ES-I3 (cell line): ENCODE measurements around the gene TPCN2.
"Not testable (repeated sequence)": the region's sequence is repeated elsewhere in the genome, so short reads cannot be mapped to it uniquely, and the experiment has no call there.

Experiments
- H3K36me3 ChIP-seq: 2 replicates; pipeline ENCODE4 v1.6.1; 2013; ENCODE audit warnings: mild to moderate bottlenecking, low read length, control low read depth, moderate library complexity; ENCODE audit not compliant: insufficient read depth
- H3K4me1 ChIP-seq: 2 replicates; pipeline ENCODE4 v1.6.1; 2013; ENCODE audit warnings: mild to moderate bottlenecking, control low read depth, low read length; ENCODE audit not compliant: insufficient read depth
- H3K9ac ChIP-seq: 2 replicates; pipeline ENCODE4 v1.6.1; 2013; ENCODE audit warnings: low read depth, mild to moderate bottlenecking, low read length, moderate library complexity
- H3K9me3 ChIP-seq: 2 replicates; pipeline ENCODE4 v1.6.1; 2013; ENCODE audit warnings: mild to moderate bottlenecking, low read length, moderate library complexity; ENCODE audit not compliant: control insufficient read depth, insufficient read depth

The TPCN2 gene

DNA sequence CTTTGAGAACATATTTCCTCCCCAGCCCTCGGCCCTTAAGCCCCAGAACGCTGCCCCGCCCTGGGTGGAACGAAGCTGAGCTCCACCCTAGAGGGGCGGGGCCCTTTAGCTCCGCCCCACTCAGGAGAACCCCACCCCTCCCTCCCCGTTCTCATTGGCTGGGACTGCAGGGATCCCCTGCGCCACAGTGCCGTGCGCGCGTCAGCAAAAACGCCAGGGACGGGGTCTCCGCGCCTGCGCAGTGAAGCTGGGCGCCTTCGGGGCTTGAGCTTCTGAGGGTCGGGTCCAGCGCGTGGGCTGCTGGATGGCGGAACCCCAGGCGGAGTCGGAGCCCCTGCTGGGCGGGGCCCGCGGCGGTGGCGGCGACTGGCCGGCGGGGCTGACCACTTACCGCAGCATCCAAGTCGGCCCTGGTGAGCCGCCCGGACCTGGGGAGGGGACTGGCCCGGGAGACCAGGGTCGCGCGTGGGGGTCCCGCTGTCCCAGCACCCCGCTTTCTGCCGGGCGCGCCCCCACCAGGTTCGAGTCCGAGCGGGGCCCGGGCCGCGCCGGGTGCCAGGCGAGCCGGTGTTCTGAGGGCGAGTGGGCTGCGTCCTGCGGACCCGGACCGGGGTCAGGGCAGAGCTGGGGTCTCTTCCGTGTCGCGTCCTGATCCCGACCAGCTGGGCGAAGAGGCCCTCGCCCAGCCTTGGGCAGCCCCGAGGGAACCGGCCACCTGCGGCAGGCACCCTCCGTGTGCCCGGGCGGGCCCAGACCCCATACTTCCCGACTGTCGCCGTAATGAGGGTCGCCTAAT lies at the start of gene TPCN2:
Gene TPCN2, plus strand, starts transcription at position 239 of the 796 bp plus-strand sequence. Its CDS starts 66 bp downstream, at position 305.
- Histone ChIP-seq H3K4me1 (peaks cover 32% of the 10 kb centered on the region), H3K36me3 (no peaks in the 10 kb centered on the region), H3K9me3 (no peaks in the 10 kb centered on the region), H3K9ac (peak within 1 kb of the TSS; percentile 85)

DNA sequence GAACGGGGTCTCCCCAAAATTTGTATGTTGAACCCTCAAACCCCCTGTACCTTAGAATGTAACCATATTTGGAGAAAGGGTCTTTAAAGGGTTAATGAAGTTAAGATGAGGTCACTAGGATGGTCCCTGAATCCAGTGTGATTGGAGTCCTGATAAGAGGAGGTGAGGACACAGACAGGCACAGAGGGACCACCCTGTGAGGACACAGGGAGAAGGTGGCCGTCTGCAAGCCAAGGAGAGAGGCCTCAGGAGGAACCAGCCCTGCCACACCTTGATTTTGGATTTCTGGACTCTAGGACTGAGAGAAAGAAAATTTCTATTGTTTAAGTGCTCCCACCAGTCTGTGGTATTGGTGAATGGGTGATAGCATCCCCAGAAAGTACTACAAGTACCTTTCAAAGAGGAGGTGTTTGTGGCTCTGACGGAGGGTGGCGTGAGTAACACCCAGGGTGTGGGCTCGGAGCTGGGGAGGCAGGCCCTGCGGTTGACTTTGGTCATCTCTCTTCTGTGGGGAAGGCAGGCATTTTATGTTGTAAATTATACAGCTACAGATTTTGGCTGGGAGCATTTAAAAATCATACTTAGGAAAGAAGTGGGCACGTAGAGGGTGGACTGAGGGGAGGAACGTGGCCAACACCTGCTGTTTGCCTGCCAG lies 49.5 kb upstream of the TPCN2 start:
- Histone ChIP-seq H3K36me3 (0 out of 2 replicates have a peak, but pooled peaks cover under 1% of the 10 kb centered on the region), H3K9me3 (no peaks in the 10 kb centered on the region), H3K4me1 (0 out of 2 replicates have a peak, but pooled peaks cover 8% of the 10 kb centered on the region), H3K9ac (no peak overlapping the region)

DNA sequence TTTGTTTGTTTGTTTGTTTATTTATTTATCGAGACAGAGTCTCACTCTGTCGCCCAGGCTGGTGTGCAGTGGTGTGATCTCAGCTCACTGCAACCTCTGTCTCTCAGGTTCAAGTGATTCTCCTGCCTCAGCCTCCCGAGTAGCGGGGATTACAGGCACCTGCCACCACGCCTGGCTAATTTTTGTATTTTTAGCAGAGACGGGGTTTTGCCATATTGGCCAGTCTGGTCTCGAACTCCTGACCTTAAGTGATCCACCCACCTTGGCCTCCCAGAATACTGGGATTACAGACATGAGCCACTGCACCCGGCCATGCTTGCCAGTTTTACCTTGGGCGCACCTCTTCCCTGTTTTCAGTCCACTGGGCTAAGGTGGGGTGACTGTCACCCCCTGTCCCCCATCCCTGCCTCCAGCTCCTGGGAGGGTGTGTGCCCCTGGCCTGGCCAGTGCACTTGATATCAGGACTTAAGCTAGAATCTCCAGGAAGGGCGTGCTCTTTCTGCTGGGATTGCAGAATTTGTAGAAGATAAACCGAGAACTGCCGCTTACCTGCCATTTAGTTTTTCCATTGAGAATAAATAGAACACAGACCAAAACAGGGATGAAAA lies 48.9 kb upstream of the TPCN2 start:
- not testable (repeated sequence) for H3K4me1 ChIP-seq, H3K36me3 ChIP-seq

DNA sequence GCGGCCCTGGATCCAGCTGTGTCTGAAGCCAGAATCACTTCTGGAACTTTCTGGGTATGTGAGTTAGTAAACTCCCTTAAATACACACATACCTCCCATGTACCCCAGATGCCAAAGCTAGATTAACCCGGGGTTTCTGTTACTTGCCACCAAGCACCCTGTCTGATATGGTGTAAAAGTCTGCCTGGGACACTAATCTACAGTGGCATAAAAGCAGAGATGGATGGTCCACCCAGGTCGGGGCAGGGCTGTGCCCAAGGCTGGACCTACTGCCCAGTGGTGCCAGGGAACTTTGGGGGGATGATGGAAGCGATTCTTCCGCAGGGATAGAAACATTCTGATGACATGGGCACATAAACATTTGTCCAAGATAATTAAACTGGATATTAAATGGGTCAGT lies 48.3 kb upstream of the TPCN2 start:
- no peaks in the 10 kb centered on the region for H3K9me3 ChIP-seq

More for the DNA sequence above, 48.9 kb upstream of the TPCN2 start:
- H3K9ac ChIP-seq, H3K9me3 ChIP-seq: not testable (repeated sequence)

DNA sequence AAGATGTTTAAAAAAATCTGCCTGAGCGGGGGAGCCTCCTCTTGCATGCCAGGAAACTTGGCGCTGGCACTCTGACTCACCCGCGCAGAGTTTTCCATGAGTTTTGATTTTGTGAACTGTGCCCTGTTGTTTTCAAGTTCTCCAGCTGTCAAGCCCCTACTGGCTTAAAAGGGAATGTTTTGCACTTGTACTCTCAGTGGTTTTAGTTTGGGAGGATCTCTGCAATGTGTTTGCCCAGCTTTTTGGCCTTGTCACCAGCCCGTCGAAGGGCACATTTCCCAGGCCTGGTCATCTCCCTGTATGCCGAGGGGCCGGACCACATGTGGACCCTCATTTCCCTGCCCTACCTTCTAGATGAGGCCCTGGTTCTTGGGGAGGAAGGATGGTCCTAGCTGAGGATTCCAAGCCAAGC lies 47.9 kb upstream of the TPCN2 start:
- Histone ChIP-seq H3K9me3 (no peaks in the 10 kb centered on the region), H3K36me3 (0 out of 2 replicates have a peak, but pooled peaks cover 4% of the 10 kb centered on the region), H3K9ac (no peak overlapping the region), H3K4me1 (0 out of 2 replicates have a peak, but pooled peaks cover 8% of the 10 kb centered on the region)

More for the DNA sequence above, 48.3 kb upstream of the TPCN2 start:
- Histone ChIP-seq H3K4me1 (0 out of 2 replicates have a peak, but pooled peaks cover 8% of the 10 kb centered on the region), H3K9ac (no peak overlapping the region), H3K36me3 (0 out of 2 replicates have a peak, but pooled peaks cover 3% of the 10 kb centered on the region)

DNA sequence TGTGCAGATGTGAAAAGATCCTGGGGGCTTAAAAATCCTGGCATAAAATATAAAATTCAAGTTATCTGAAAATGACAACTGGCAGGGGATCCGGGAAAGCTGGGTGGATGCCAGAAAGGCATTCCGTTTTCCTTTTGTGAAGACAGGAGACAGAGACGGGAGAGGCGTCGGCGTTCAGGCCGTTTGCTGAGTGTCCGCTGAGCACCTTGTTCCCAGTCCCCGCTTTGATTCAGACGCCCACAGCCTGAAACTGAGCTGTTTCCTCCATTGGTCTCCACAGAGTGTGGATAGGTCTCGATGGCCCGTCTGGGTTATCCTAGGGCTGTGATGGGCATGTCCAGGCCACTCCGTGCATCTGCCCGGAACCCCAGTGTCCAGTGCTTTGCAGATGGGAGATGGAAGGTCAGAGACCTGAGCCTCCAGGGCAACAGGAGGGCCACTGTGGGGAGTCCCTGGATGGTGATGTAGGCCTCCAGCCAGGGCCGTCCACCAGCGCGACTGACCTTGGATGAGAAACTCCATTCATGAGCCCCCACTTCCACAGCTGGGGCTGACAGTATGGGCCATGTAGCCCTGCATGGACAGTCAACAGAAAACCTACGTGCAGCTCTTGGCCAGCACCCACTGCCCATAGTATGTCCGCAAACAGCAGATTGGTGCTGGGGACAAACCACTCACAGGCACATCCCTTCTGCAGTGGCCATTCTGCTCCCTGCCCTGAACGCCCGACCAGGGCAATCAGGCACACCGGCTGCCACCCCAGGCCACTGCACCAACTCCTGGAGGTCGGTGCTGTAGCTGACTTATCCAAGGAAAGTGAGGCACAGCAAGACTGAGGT lies 47.3 kb upstream of the TPCN2 start:
- 0 out of 2 replicates have a peak, but pooled peaks cover 4% of the 10 kb centered on the region for H3K36me3 ChIP-seq
- 0 out of 2 replicates have a peak, but pooled peaks cover 8% of the 10 kb centered on the region for H3K4me1 ChIP-seq
- no peaks in the 10 kb centered on the region for H3K9me3 ChIP-seq
- H3K9ac ChIP-seq: no peak overlapping the region

DNA sequence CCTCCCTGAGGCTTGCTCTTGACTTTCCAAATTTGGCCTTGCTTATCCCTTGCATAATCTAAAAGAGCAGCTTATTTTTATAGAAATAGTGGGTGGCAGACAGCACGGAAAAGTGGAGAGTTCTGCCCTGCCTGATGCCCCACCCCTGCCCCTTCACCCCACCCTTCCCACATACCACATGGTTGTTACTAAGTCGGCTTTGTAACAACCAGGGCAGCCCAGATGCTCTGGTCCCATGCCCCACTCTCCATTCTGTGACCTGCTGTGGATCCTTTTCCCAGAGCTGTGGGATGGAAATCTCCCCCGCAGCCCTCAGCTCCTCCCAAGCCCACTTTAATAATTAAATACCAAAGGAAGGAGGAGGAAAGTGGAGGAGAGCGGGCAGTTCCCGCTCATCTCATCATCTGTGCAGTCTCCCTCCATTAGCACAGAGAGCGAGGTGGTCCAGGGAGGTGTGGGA lies 46.6 kb upstream of the TPCN2 start:
- H3K9me3 ChIP-seq: no peaks in the 10 kb centered on the region
- no peak overlapping the region for H3K9ac ChIP-seq
- H3K36me3 ChIP-seq: 0 out of 2 replicates have a peak, but pooled peaks cover 4% of the 10 kb centered on the region
- H3K4me1 ChIP-seq: 0 out of 2 replicates have a peak, but pooled peaks cover 8% of the 10 kb centered on the region

DNA sequence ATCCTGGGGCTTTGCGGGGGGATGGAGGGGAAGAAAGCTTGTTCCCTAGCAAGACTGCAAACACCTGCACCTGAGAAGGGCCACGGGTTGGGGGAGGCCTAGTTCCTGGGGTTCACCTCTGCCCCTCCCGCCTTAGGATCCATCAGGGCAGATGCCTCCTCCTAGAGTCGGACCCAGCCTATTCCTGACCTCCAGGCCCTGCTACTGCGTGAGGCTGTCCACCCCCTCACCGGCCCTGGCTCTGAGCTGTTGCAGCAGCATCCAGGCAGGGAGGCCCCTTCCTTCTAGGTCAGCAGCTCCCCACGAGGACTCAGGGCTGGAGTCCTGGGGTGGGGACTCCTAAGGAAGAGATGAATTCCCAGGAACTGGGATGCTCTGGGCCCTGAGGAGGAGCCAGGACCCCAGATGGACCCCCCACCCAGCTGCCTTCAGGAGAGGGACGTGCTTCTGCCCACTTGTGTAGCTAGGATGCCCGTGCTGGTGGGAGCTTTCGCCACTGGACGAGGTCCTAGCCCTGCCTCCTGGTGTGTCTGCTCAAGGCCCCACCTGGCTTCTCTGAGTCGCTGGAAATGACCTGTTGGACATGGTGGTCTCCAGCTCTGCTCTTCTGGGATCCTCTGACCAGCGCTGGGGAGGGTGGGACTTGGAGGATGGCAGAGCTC lies 46.0 kb upstream of the TPCN2 start:
- Histone ChIP-seq H3K9me3 (no peaks in the 10 kb centered on the region), H3K4me1 (peaks cover 8% of the 10 kb centered on the region; the same call in 1 of the 2 replicates), H3K36me3 (0 out of 2 replicates have a peak, but pooled peaks cover 4% of the 10 kb centered on the region), H3K9ac (no peak overlapping the region)

DNA sequence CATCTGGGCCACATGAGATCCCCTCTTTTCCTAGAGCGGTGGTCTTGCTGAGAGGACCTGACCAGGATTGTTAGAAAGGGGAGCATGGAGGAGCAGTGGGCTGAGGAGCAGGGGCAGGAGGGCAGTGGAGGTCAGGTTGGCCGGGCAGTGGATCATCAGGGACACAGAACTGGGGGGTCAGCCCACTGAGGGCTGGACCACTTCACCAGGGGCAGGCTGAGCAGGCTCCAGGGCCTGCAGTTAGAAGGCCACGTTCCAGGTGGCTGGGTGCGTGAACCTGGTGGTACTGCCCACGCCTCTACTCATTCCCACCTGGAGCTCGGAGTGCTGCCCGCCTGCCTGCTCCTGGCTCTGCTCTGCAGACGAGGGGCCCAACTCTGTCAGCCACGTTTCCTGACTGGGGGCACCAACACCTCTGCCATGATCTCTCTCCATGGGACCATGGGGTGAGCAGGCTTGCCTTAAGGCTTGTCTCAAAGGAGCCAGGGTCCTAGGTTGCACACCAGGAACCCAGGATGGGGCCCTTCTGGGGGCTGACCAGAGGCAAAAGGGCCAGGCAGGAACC lies 45.3 kb upstream of the TPCN2 start:
- Histone ChIP-seq H3K4me1 (peaks cover 10% of the 10 kb centered on the region), H3K9me3 (no peaks in the 10 kb centered on the region), H3K9ac (no peak overlapping the region)

DNA sequence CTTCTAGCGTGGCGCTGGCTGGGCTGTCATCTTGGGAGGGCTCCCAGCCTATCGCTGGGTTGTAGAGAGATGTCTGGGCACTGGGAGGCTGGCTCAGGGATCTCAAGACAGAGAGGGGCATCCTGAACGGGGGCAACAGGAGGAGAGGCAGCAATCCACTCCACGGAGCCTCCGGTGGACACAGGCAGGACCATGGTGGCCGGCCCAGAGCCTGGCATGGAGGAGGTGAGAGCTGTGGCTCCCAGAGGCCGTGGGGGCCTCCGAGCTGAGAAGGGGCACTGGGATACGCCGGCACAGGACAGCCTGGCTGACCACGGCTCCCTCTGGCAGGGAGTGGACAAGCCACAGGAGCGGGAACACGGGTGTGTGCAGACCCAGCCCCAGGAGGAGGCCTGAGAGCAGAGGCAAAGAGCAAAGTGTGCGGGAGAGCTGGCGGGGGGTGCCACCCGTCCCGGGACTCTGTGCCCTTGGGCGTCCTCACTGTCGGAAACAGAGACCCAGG lies 44.8 kb upstream of the TPCN2 start:
- Histone ChIP-seq H3K36me3 (0 out of 2 replicates have a peak, but pooled peaks cover 8% of the 10 kb centered on the region), H3K9ac (no peak overlapping the region), H3K4me1 (peaks cover 12% of the 10 kb centered on the region), H3K9me3 (no peaks in the 10 kb centered on the region)

More for the DNA sequence above, 45.3 kb upstream of the TPCN2 start:
- 0 out of 2 replicates have a peak, but pooled peaks cover 7% of the 10 kb centered on the region for H3K36me3 ChIP-seq

DNA sequence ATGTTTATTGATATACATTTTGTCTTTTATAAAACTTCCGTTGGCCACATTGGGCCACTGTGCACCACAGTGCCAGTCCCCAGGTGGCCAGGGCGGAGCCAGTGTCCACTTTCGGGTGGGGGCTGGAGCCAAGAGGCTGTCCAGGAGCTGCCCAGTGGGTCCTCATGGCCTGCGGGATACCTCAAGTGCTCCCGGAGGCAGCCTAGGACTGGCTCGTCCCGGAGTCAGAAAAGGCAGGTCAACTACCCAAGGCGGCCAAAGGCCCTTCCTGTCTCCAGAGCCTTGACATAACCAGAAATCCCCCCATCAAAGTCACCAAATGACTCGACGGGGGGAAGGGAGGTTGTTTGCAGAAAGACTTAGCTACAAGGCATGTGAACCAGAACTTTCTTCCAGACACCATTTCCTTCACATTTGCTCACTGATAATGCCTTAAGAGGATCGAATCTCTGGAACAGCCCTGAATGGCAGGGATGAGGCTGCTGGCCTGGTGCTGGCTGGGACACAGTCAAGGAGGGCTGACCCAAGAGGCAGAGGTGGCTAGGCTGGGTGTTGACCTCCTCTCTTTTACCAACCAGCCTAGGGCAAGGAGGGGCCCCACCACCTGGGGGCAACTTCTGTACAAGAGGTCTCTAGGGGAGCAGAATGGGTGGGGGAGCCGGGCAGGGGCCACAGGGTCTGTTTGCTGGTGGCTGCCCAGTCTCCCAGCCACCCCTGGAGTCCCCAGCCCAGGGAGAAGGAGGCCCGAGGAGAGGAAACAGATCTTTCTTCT lies 44.1 kb upstream of the TPCN2 start:
- Histone ChIP-seq H3K4me1 (peaks cover 19% of the 10 kb centered on the region), H3K9ac (no peak overlapping the region), H3K9me3 (no peaks in the 10 kb centered on the region), H3K36me3 (0 out of 2 replicates have a peak, but pooled peaks cover 8% of the 10 kb centered on the region)

DNA sequence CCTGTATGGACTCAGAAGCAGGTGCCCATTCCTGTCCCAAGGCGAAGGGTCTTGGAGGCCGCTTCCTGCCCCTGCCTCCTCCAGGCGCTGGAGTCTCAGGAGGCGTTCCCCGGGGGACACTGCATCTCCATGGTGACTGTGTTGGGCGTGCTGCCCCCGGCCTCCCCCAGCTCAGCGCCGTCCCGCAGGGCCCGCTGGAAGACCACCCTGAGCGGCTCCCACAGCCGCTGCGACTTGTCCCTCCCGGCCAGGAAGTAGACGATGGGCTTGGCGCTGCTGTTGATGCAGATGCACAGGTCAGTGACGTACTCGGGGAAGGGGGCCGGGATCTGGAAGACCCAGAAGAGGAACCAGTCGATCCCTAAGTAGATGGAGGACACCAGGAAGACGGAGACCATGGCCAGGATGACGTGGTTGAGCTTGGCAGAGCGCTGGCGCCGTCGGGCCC lies 43.5 kb upstream of the TPCN2 start:
- Histone ChIP-seq H3K9me3 (no peaks in the 10 kb centered on the region), H3K9ac (no peak overlapping the region), H3K4me1 (peaks cover 24% of the 10 kb centered on the region), H3K36me3 (0 out of 2 replicates have a peak, but pooled peaks cover 8% of the 10 kb centered on the region)
